Stimulated activated CD4-positive, alpha-beta T cell treated with anti-CD3 and anti-CD28 coated beads, Interleukin-2, amount 100 ng/mL, for 24 hours (primary cell): ENCODE measurements around the gene ATP9A.
"Not testable (repeated sequence)": the region's sequence is repeated elsewhere in the genome, so short reads cannot be mapped to it uniquely, and the experiment has no call there.

ENCODE experiments used
- DNase-seq, 2 donors: peaks; one replicate each; pipeline ENCODE4 v3.0.0-alpha.2; 2020

The ATP9A gene

DNA sequence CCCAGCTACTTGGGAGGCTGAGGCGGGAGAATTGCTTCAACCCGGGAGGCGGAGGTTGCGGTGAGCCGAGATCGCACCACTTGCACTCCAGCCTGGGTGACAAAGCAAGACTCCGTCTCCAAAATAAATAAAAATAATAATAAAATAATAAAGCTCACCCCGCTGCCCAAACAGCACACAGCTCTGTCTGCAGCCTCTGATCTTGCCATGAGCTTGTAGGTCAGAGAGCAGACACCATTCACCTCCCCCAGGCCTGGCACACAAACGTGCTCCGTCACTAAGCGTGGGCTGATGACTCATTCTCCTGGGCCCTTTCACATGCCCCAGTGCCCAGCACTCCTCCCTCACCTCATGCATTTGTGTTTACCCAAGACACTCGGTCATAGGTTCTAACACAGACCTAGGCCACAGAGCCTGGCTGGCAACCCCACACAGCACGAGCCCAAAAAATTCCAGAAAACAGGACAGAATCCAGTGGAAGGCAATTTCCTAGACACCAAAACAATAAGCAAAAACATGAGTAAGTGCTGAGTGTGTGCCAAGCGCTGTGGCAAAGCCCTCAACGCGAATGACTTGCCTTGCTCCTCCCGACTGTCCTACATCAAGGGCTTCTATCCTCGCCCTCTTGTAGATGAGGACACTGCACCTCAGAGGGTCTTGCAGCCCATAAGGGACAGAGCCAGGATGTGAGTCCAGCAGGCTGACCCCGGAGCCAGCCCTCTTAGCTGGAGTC is 18.0 kb downstream of the ATP9A start:
- DNase-seq: peak; percentile 37 to 51

DNA sequence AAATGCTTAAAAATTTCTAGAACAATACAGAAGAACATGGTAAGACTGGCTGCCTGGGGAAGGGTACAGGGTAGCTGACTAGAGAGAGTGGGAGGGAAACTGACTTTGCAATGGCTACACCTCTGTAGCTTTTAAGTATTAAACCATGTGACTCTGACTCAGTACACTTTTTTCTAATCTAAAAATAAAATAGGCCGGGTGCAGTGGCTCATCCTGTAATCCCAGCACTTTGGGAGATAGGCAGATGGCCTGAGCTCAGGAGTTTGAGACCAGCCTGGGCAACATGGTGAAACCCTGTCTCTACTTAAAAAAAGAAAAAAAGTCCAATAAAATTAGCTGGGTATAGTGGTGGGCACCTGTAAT is 18.5 kb downstream of the ATP9A start:
- DNase-seq: no peak

DNA sequence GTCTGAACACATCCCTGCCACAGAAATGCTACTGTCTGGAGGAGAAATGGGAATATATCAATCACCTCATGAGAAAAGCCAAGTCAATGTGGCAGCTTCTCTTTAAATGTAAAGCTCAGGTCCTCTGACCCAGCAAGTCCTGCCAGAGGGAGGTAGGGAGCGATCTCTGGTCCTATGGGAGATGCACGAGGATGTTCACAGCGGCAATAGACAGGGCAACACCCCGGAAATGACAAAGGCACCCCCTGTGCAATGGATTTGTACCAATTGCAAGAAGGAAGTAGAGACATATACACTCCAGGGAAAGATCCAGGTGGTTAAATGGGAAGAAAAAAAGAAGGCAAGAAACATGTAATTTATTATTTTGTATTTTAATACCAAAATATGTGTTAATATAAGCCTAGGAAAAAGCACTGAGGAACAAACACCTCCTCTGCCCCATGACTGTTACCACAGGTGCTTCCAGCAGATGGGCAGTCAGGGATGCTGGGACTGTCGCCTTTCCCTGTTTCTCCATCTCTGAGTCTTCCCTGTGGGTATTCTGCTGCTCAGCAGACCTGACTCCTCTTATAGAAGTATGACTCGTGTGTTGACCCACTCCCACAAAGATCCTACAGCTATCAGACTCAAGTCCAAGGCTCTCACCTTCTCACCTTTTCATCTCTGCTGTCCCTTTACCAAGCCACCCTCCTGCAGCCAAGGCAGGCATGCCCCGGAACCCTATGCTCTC is 20.8 kb downstream of the ATP9A start:
- no peak for DNase-seq

DNA sequence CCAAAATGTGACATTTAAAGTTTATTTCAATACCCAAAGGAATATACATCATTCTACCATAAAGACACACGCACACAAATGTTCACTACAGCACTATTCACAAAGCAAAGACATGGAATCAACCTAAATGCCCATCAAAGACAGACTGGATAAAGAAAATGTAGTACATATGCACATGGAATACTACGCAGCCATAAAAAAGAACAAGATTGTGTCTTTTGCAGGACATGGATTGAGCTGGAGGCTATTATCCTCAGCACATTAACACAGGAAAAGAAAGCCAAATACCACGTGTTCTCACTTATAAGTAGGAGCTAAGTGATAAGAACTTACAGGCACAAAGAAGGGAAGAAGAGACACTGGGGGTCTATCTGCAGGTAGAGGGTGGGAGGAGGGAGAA is 22.4 kb downstream of the ATP9A start:
- no peak for DNase-seq

- no peak for DNase-seq
Observed at GRCh38 chr20:51740838-51741237, 27.4 kb downstream of the ATP9A start.

DNA sequence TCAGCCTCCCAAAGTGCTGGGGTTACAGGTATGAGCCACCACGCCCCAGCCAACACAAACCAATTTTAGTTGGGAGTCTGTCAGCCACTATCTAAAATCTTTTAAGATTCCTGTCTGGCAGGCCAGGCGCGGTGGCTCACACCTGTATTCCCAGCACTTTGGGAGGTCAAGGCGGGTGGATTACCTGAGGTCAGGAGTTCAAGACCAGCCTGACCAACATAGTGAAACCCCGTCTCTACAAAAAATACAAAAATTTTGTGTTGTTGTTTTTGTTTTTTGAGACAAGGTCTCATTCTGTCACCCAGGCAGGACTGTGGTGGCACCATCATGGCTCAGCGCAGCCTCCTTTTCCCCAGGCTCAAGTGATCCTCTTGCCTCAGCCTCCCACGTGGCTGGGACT is 27.9 kb downstream of the ATP9A start:
- DNase-seq: not testable (repeated sequence)

GRCh38 chr20:51739722-51740249 is 28.4 kb downstream of the ATP9A start:
- no peak for DNase-seq

DNA sequence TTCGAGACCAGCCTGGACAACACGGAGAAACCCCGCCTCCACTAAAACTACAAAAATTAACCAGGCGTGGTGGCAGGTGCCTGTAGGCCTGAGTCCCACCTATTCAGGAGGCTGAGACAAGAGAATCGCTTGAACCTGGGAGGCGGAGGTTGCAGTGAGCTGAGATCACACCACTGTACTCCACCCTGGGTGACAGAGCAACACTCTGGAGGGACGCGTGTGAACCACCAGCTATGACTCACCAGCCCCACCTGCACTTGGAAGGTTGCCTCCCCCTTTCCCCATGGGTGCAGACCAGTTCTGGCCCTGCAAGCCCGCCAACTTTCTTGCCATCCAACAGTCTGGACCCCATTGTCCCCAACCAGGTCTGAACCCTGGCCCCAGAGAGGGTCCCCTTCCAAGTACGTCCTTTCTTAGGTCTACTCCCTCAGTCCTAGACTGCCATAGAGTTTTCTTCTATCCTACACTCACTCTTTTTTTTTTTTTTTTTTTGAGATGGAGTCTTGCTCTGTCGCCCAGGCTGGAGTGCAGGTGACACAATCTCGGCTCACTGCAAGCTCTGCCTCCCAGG is 29.2 kb downstream of the ATP9A start:
- DNase-seq: no peak

GRCh38 chr20:51738261-51738660 is 29.9 kb downstream of the ATP9A start:
- not testable (repeated sequence) for DNase-seq

GRCh38 chr20:51736947-51737346 is 31.2 kb downstream of the ATP9A start:
- DNase-seq: no peak

- DNase-seq: no peak
Observed at GRCh38 chr20:51735728-51736600, 32.2 kb downstream of the ATP9A start.

DNA sequence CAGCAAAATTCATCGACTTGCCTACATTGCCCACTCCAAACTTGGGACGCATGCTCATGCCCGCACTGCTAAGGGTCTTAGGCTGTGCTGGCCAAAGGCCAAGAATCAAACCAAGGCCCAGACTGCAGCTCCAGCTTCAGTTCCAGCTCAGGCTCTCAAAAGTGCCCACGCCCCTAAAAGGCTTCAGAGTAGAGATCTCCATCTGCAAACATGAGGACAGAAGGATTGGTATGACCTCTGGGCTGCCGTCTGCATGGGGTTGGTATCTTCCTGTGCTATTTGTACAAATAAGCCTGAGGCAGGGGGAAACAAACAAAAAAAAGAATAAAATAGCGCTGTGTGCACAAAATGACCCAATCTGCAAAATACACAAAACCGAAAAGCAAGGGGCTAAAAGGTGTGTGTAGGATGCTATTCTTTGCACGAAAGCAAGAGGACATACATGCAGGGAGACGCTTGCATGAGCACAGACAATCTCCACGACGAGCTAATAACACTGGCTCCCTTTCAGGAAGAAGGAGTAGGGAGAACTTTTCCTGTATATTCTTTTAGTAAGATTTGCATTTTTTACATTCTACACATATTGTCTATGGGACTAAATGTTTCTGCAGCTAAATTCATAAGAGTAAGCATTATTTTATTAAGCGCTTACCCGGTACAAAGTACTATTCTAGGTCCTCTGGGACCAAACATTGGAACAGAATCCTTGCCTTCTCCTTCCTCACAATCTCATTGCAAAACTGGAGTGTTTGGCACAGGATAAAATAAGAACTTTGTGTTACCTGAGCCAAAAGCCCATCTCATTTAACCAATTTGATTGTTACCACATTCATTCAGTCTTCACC is 33.1 kb downstream of the ATP9A start:
- no peak for DNase-seq

- DNase-seq: no peak
Observed at GRCh38 chr20:51733070-51733469, 35.1 kb downstream of the ATP9A start.

GRCh38 chr20:51732096-51732791 is 35.9 kb downstream of the ATP9A start:
- no peak for DNase-seq

DNA sequence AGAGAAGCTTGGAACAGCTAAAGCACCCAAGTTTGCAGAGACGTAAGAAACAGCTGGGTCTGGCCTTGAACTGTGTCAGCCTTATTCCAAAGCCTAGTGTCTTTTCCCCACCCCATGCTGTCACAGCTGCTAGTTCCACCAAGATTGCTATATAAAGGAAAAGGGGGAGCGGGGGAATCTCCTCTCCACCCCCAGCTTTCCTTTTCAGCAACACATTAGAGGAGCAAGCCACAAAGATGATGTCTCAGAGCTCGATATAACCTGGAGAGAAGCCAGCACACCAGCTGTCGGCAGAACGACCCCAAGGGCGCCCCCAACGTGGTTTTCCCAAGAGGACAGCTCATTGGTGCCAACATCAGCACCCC is 36.5 kb downstream of the ATP9A start:
- no peak for DNase-seq

GRCh38 chr20:51729771-51730170 is 38.4 kb downstream of the ATP9A start:
- DNase-seq: no peak

DNA sequence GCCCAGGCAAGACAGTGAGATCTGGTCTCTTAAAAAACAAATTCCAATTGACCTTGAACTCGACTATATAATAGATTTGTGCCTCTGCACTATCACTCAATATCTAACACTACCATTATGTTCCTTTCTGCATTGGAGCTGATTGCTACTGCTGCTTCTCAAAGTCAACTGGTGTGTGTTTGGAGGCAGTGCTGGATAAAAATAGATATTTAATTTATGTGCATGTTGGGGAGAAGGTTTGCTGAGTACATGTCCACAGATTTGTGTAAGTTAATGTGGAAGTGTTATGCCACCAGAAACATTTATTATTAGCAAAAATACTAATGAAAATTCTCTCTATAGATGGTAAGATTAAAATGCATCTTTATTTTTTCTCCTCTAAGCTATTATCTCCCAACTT is 39.5 kb downstream of the ATP9A start:
- no peak for DNase-seq

DNA sequence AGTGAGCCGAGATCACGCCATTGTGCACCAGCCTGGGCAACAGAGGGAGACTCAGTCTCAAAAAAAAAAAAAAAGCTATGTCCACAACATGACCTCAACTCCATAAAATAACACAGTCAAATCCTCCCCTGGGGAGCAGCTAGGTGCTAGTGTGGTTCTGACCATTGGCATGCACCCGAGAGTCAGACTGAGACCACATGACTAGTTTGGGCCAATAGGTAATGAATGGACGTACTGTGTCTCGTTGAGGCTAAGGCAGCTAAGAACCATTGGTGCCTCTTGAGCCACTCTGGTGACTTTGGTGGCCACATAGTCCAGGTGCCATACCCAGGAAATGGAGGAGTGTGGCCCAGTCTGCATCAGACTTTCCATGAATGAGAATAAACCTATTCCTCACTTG is 40.3 kb downstream of the ATP9A start:
- no peak for DNase-seq

DNA sequence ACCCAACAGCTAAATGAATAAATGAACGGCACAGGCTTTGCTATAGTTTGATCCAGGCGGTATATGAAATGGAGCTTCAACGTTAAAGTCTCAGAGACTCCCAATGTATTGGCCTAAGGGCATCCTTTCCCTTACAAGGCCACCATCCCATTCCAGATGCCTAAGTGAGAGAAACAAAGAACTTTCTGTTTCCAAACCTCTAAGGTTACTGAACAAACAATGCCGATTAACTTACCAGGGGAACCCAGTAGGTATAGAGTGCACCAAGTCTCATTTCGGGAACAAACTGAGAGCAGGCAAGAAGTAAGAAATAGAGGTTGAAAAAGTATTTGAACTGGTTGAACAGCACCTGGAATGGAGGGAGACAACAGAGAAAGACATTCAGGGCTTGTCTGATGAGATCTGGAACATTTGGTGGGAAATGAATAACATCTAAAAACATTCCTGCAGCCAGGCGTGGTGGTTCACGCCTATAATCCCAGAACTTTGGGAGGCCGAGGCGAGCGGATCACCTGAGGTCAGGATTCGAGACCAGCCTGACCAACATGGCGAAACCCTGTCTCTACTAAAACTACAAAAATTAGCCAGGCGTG is 42.5 kb downstream of the ATP9A start:
- DNase-seq: no peak

DNA sequence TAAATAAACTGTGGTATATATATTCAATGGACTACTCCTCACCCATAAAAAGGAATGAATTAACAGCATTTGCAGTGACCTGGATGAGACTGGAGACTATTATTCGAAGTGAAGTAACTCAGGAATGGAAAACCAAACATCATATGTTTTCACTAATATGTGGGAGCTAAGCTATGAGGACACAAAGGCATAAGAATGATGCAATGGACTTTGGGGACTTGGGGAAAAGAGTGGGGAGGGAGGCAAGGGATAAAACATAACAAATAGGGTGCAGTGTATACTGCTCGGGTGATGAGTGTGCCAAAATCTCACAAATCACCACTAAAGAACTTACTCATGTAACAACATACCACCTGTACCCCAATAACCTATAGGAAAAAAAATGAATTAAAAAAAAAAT is 45.2 kb downstream of the ATP9A start:
- DNase-seq: not testable (repeated sequence)

- DNase-seq: not testable (repeated sequence)
Observed at GRCh38 chr20:51722246-51722645, 45.9 kb downstream of the ATP9A start.
